GM18507 (cell line): ENCODE results near the gene USP36.
"Not testable (repeated sequence)": the region's sequence is repeated elsewhere in the genome, so short reads cannot be mapped to it uniquely, and the experiment has no call there.

Source experiments
- DNase-seq: peaks from one replicate; pipeline ENCODE4 v3.0.0; 2011; ENCODE audit warnings: low read depth; ENCODE audit not compliant: insufficient read length; ENCODE audit errors: extremely low spot score
- FAIRE-seq: peaks from 2 replicates; lab custom pipeline; 2011; peaks lifted over from hg19 to GRCh38; lab: Jason Lieb, UNC

Gene USP36

GRCh38 chr17:78780335-78780734 is 60.3 kb downstream of the USP36 start:
- DNase-seq (no peak), FAIRE-seq (peak; percentile 54)

GRCh38 chr17:78779850-78780249 is 60.8 kb downstream of the USP36 start:
- peak; percentile 83 for FAIRE-seq
- DNase-seq, result no peak

DNA sequence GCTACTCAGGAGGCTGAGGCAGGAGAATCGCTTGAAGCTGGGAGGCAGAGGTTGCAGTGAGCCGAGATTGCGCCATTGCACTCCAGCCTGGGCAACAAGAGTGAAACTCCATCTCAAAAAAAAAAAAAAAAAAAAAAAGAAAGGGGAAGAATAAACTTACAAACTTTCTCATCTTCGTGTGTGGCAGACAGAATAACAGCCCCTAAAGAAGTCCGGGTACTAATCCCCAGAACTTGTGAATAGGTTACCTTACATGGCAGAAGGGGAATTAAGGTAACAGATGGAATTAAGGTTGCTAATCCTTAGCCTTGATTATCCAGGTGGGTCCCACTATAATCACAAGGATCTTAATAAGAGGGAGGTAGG is 61.3 kb downstream of the USP36 start:
- FAIRE-seq, DNase-seq: not testable (repeated sequence)

GRCh38 chr17:78777881-78778280 is 62.7 kb downstream of the USP36 start:
- DNase-seq (no peak), FAIRE-seq (peak; percentile 35)

GRCh38 chr17:78774956-78775571 is 65.5 kb downstream of the USP36 start:
- peak; percentile 81 for FAIRE-seq
- DNase-seq, result no peak

GRCh38 chr17:78774453-78774852 is 66.2 kb downstream of the USP36 start:
- no peak for DNase-seq
- no peak for FAIRE-seq

- peak; percentile 75 for FAIRE-seq
Observed at GRCh38 chr17:78771758-78772382, 68.7 kb downstream of the USP36 start.

GRCh38 chr17:78769196-78769773 is 71.3 kb downstream of the USP36 start:
- DNase-seq, result no peak
- no peak for FAIRE-seq

More at GRCh38 chr17:78771758-78772382, 68.7 kb downstream of the USP36 start:
- no peak for DNase-seq

- DNase-seq (no peak), FAIRE-seq (no peak)
Observed at GRCh38 chr17:78767806-78768205, 72.8 kb downstream of the USP36 start.

DNA sequence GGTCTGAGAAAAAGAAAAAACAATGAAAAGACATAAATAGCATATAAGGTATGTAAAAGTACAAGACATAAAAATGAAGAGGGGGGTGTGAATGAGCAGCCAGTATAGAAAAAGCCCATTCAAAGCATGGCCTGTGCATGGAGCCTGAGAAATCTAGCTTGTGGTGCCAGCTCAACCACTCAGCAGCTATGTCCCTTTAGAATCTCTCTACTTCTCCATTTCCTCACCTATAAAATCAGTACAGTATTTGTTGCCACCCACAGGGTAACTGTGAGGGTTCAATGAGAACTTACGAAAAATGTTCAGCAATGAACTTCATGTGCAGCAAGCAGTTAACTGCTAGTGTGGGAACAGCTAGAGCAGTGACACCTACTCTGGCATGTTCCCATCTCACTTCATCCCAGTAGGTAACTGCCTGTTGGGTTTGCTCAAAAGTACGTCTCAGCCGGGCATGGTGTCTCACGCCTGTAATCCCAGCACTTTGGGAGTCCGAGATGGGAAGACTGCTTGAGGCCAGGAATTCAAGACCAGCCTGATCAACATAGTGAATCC is 73.8 kb downstream of the USP36 start:
- FAIRE-seq, result no peak

GRCh38 chr17:78766225-78766624 is 74.4 kb downstream of the USP36 start:
- DNase-seq, result no peak
- FAIRE-seq, result no peak

More for the DNA sequence above, 73.8 kb downstream of the USP36 start:
- no peak for DNase-seq

- no peak for DNase-seq
- FAIRE-seq, result no peak
Observed at GRCh38 chr17:78765821-78766220, 74.8 kb downstream of the USP36 start.

DNA sequence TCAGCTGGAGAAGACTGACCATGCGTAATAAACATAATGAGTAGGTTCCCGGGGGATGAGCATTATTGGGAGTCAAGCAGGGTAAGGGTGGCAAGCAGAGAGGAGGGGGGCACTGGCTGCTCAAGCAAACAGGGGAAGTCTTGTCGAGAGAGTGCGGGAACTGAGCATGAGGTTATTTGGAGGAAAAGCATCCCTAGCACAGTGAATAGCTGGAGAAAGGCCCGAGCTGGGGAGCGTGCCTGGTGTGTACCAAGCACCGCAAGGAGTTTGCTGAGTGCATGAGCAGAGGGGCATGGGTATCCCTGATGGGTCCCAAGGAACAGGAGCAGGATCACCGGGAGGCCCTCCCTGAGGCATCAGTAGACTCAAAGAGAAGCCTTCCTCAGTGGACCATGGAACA is 75.7 kb downstream of the USP36 start:
- FAIRE-seq (no peak), DNase-seq (no peak)

DNA sequence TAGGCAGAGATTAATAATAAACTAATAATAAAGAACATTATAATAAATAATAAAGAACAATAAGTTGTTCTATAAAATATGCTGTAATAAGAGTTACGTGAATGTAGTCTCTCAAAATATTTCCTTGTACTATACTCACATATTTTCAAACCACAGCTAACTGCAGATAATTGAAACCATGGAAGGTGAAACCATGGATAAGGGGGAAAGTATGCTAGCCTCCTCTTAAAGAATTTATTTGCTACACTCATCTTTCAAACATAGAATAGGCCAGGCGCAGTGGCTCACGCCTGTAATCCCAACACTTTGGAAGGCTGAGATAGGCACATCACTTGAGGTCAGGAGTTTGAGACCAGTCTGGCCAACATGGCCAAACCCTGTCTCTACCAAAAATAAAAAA is 77.1 kb downstream of the USP36 start:
- FAIRE-seq (no peak), DNase-seq (no peak)

DNA sequence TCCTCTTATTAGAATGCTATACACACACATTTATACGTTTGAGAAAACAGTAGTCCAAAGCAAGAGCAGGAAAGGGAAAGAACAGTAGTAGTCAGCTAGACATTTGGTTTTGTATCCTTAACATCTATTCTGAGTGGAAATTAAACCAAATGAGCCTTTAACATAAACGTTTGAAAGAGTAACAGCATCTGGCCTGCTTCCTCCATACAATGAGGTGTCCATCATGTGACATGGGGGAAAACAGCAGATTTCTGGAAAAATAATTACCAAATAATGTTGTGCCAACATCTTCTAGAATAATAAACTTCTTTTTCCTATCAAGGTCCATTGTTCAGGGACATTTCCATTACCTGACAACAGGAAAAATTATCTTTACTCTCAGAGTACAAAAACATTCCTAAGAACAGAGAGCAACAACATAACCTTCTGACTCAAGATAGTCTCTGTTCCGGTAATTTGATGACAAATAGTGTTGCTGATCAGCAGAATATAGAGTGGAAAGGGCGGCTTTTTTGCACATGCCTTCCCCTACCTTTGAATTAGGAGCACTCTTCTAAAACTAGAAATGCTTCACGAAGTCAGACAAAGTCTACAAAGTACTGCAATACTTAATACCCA is 78.7 kb downstream of the USP36 start:
- no peak for FAIRE-seq
- DNase-seq, result no peak

DNA sequence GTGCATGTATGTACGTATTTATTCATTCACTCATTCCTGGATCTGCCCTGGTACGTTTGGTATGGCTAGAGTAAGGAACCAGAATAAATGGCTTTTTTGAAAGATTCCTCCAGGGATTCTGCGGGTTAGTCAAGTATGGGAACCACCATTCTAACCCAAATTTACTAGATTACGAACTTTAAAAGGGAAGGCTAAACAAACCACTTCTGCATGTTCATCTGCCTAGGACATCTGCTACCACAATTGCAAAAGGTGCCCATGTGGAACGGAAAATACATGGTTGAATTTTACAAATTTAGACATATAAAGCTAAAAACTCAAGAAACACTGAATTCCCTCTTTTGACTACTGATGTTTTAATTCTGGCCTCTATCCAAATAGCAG is 80.7 kb downstream of the USP36 start:
- DNase-seq, result no peak
- no peak for FAIRE-seq

- peak; percentile 42 for FAIRE-seq
Observed at GRCh38 chr17:78759203-78759968, 81.2 kb downstream of the USP36 start.

GRCh38 chr17:78753316-78754250 is 87.0 kb downstream of the USP36 start:
- FAIRE-seq, result no peak
- DNase-seq, result no peak

More at GRCh38 chr17:78759203-78759968, 81.2 kb downstream of the USP36 start:
- no peak for DNase-seq
